Activated CD8-positive, alpha-beta memory T cell treated with anti-CD3 and anti-CD28 coated beads, Interleukin-2, amount 10 ng/mL, durations not matched to agents 7 days and 5 days (primary cell): ENCODE data around the gene ALOX15B. TPM values are rescaled to one million over a fixed set of nuclear protein-coding genes. Genes with fewer than 3 reads are reported as not detected.

Experiments used
- ATAC-seq: fragments of 150-1000 bp; cut with Tn5 transposase; one replicate; pipeline ENCODE4 v1.10.0; 2021; ENCODE audit warnings: moderate library complexity
- CTCF ChIA-PET: fragments of 350-600 bp; sonication (Branson Sonifier 250); formaldehyde crosslinking; loops from one replicate; lab custom pipeline; 2021; ENCODE audit warnings: antibody characterized with exemption; lab: Charles Lee
- DNase-seq: peaks from one replicate; pipeline ENCODE4 v3.0.0-alpha.2; 2020
- H3K27ac Mint-ChIP-seq: one replicate; pipeline ENCODE4 v1.8.0; 2021; ENCODE audit warnings: mild to moderate bottlenecking, mixed read lengths
- H3K27me3 Mint-ChIP-seq: one replicate; pipeline ENCODE4 v1.8.0; 2021; ENCODE audit warnings: mixed read lengths
- H3K36me3 Mint-ChIP-seq: one replicate; pipeline ENCODE4 v1.8.0; 2021; ENCODE audit warnings: mild to moderate bottlenecking, mixed read lengths
- H3K4me1 Mint-ChIP-seq: one replicate; pipeline ENCODE4 v1.8.0; 2021; ENCODE audit warnings: mixed read lengths
- H3K4me3 Mint-ChIP-seq: one replicate; pipeline ENCODE4 v1.8.0; 2021; ENCODE audit warnings: mild to moderate bottlenecking, moderate library complexity, mixed read lengths
- H3K9me3 Mint-ChIP-seq: one replicate; pipeline ENCODE4 v1.8.0; 2022; ENCODE audit warnings: low read depth, mixed read lengths
- total RNA-seq, 2 experiments: library from RNA; stranded (reverse); gene quantifications; one replicate each; pipeline ENCODE4 v1.2.3, GENCODE V29; 2021

Gene ALOX15B
- total RNA-seq, 2 experiments from 2014 or later: not detected

DNA sequence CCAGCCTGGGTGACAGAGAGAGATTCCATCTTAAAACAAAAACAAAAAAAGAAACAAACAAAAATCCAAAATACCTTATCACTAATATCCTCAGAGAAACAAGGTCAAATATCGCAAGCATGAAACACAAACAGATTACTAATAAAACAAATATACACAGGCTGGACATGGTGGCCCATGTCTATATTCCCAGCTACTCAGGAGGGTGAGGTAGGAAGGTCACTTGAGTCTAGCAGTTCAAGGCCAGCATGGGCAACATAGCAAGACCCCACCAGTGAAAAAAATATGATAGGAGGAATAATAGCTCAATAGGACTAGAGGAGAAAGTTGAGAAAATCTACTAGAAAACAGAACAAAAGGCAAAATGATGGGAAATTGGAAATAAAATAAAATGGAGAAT is 6.9 kb upstream of the ALOX15B start:
- Mint-ChIP-seq H3K27ac (no peak overlapping the region), H3K27me3 (peaks cover 56% of the 10 kb centered on the region), H3K4me1 (no peaks in the 10 kb centered on the region), H3K9me3 (no peaks in the 10 kb centered on the region), H3K36me3 (no peaks in the 10 kb centered on the region), H3K4me3 (no peak overlapping the region)
- no peak for ATAC-seq
- CTCF ChIA-PET: interaction anchor here (0.9 to 3.2 kb wide), 3 partner anchors 10 to 42 kb away, joined by 3 to 14 read pairs (median 5); no protein-coding TSS in a partner anchor
- no peak for DNase-seq

DNA sequence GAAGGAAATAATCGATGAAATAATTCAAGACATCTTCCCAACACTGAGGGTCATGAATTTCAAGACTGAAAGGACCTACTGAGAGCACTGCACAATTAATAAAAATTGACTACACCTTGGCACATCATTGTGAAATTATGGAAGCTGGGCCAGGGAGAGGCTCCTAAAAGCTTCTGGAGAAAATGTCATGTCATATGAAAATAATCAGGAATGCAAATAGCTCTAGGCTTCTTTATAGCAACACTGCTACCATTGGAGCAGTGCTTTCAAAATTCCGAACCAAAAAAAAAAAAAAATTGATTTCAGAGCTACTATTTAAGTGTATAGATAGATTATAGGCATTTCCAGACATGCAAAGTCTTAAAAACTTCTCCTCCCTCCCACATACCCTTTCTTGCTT is 6.4 kb upstream of the ALOX15B start:
- H3K9me3 Mint-ChIP-seq: no peaks in the 10 kb centered on the region
- no peak overlapping the region for H3K27ac Mint-ChIP-seq
- DNase-seq (no peak), ATAC-seq (no peak)
- no peaks in the 10 kb centered on the region for H3K4me1 Mint-ChIP-seq
- CTCF ChIA-PET: interaction anchor here (0.9 to 3.2 kb wide), 3 partner anchors 10 to 42 kb away, joined by 3 to 14 read pairs (median 5); no protein-coding TSS in a partner anchor
- H3K4me3 Mint-ChIP-seq: no peak overlapping the region
- H3K27me3 Mint-ChIP-seq: peaks cover 54% of the 10 kb centered on the region
- no peaks in the 10 kb centered on the region for H3K36me3 Mint-ChIP-seq

DNA sequence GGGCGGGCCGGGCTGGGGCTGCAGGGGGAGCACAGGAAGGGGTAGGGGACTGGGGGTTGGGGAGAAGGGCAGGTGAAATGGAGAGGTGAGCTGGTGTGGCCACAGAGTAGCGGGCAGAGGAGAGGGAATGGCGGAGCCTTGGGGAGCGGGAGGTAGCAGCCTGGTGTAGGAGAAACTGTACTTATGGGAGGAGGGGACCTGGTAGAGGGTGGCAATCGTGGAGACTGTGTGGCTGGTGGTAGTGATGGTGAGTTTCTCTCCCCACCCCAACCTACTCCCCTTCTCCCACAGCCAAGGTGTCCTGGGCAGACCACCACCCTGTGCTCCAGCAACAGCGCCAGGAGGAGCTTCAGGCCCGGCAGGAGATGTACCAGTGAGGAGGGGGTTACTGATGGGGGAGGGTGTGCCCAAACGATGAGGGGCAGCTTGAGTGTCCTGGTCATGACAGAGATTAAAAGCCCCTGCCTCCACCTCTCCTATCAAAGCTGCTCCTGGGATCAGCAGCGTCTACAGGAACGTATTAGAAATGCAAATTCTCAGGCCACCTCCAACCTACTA is 831 bp downstream of the ALOX15B start:
- no peaks in the 10 kb centered on the region for H3K9me3 Mint-ChIP-seq
- no peaks in the 10 kb centered on the region for H3K36me3 Mint-ChIP-seq
- no peak overlapping the region for H3K27ac Mint-ChIP-seq
- H3K27me3 Mint-ChIP-seq: peaks cover 42% of the 10 kb centered on the region
- peaks cover 4% of the 10 kb centered on the region for H3K4me1 Mint-ChIP-seq
- DNase-seq (no peak), ATAC-seq (no peak)
- H3K4me3 Mint-ChIP-seq: no peak overlapping the region
- CTCF ChIA-PET: interaction anchor here (0.6 to 4.7 kb wide), 3 partner anchors 12 to 49 kb away, joined by 3 to 64 read pairs (median 9); no protein-coding TSS in a partner anchor

DNA sequence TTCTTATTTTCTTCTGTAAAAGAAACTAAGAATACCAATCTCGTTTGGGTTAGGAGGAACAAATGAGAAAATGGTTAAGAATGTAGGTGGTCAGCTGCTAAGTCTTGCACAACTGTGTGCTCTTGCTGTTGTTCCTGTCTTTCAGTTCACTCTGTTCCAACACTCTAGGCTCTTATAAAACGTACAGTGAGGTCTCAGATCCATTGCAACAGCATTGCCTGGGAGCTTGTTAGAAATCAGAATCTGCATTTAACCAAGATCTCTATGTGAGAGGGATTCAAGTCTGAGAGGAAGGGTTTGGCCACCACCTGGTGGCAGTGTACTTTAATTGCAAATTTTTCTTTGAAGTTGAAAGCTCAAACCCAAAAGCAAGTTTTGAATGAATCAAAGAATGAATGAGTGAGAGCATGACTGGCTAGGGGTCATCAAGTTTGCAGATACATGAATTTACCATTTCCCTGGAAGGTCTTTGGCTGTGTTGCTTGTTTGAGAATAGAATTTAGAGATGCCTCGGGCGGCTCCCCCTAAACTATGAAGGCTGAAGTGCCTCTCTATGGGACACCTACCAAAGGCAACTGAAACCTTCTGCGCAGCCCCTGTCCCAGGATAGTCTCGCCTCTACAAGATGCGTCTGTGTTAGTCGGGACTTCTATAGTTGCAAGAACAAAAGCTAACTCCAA is 2.5 kb downstream of the ALOX15B start:
- ATAC-seq (peak; percentile 57), DNase-seq (peak; percentile 62)
- H3K4me3 Mint-ChIP-seq: no peak overlapping the region
- peaks cover 4% of the 10 kb centered on the region for H3K4me1 Mint-ChIP-seq
- no peak overlapping the region for H3K27ac Mint-ChIP-seq
- CTCF ChIA-PET: interaction anchor here (0.7 to 4.7 kb wide), 48 partner anchors 10 to 705 kb away, joined by 3 to 64 read pairs (median 4); partner anchors contain the start of genes CNTROB, GUCY2D, NAA38 and RNF227
- no peaks in the 10 kb centered on the region for H3K36me3 Mint-ChIP-seq
- peaks cover 34% of the 10 kb centered on the region for H3K27me3 Mint-ChIP-seq
- H3K9me3 Mint-ChIP-seq: no peaks in the 10 kb centered on the region

DNA sequence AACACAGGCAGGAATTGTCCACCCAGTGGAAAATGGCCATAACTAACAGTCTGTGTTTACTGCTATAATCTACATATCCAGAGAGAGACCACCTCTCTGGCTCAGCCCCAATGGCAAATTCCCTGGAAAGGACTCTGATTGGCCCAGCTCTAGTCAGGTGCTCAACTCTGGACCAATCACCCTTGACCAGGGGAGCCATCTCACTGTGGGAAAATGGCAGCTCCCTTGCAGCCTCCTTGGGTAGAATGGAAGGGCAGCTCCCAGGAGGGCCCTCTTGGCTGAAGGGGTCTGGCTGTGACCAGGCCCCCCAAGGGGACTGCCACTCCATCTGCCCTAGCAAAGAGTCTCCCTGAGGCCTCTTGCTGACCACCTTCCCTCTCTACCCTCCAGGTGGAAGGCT is 3.1 kb downstream of the ALOX15B start:
- Mint-ChIP-seq H3K36me3 (no peaks in the 10 kb centered on the region), H3K27ac (no peak overlapping the region), H3K4me3 (no peak overlapping the region), H3K27me3 (peaks cover 34% of the 10 kb centered on the region), H3K9me3 (no peaks in the 10 kb centered on the region), H3K4me1 (peaks cover 4% of the 10 kb centered on the region)
- DNase-seq (no peak), ATAC-seq (no peak)
- CTCF ChIA-PET: interaction anchor here (0.7 to 4.7 kb wide), 41 partner anchors 9 to 409 kb away, joined by 3 to 64 read pairs (median 5); partner anchors contain the start of genes CNTROB, GUCY2D, NAA38 and RNF227

DNA sequence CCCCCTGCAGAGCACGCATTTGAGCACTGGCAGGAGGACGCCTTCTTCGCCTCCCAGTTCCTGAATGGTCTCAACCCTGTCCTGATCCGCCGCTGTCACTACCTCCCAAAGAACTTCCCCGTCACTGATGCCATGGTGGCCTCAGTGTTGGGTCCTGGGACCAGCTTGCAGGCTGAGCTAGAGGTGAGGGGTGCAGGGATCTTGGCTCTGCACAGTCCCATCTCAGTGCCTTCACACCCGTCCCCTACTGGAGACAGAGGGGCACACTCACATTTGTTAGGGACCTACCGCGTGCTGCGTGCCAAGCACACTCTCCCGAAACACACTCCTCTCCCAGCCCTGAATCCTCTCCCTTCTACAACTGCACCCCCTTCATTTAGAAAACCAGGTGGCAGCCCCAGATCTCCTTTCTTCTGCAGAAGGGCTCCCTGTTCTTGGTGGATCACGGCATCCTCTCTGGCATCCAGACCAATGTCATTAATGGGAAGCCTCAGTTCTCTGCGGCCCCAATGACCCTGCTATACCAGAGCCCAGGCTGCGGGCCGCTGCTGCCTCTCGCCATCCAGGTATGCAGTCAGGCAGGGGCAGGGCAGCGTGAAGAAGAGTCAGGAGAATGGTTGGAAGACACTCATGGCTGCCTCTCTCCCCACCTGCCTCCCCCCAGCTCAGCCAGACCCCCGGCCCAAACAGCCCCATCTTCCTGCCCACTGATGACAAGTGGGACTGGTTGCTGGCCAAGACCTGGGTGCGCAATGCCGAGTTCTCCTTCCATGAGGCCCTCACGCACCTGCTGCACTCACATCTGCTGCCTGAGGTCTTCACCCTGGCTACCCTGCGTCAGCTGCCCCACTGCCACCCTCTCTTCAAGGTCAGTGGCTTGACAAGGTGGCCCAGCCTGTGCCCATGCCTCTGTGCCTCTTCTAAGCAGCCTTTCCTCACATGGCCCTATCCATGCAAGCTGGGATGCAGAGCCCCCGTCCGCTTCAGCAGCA is 6.3 kb downstream of the ALOX15B start:
- Mint-ChIP-seq H3K4me1 (peaks cover 4% of the 10 kb centered on the region), H3K4me3 (no peak overlapping the region), H3K36me3 (no peaks in the 10 kb centered on the region), H3K27ac (no peak overlapping the region), H3K9me3 (no peaks in the 10 kb centered on the region), H3K27me3 (peaks cover 13% of the 10 kb centered on the region)
- DNase-seq (no peak), ATAC-seq (no peak)
- CTCF ChIA-PET: interaction anchor here (1.1 to 2.1 kb wide), 4 partner anchors 13 to 55 kb away, joined by 3 to 12 read pairs (median 6); no protein-coding TSS in a partner anchor

DNA sequence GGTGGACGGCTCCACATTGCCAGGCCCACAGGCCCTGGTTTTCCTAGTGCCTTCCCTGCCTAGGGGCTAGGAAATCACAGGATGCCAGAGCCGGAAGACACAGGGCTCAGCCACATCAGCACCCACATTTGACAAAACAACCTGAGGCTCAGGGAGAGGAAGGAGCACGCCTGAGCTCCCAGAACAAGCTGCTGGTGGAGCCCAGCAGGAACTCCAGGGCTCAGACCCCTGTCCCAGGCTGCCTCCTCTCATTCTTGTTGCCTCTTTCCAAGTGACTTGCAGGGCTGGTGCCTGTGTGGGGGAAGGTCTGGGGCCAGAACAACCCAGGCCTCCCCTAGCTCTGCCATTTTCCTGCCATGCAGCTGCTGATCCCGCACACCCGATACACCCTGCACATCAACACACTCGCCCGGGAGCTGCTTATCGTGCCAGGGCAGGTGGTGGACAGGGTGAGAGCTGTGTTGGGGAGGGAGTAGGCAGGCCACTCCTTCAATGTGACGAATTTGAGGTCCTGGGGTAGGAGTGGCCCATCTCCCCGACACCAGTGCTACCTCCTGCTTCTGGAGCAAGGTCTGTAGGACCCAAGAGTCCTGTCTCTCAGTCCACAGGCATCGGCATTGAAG is 7.6 kb downstream of the ALOX15B start:
- ATAC-seq: no peak
- no peak for DNase-seq
- Mint-ChIP-seq H3K27ac (no peak overlapping the region), H3K36me3 (no peaks in the 10 kb centered on the region), H3K27me3 (peaks cover under 1% of the 10 kb centered on the region), H3K4me1 (peaks cover under 1% of the 10 kb centered on the region), H3K4me3 (no peak overlapping the region), H3K9me3 (no peaks in the 10 kb centered on the region)
- CTCF ChIA-PET: interaction anchor here (0.8 to 2.6 kb wide), 3 partner anchors 11 to 29 kb away, joined by 3 to 12 read pairs (median 9); no protein-coding TSS in a partner anchor

DNA sequence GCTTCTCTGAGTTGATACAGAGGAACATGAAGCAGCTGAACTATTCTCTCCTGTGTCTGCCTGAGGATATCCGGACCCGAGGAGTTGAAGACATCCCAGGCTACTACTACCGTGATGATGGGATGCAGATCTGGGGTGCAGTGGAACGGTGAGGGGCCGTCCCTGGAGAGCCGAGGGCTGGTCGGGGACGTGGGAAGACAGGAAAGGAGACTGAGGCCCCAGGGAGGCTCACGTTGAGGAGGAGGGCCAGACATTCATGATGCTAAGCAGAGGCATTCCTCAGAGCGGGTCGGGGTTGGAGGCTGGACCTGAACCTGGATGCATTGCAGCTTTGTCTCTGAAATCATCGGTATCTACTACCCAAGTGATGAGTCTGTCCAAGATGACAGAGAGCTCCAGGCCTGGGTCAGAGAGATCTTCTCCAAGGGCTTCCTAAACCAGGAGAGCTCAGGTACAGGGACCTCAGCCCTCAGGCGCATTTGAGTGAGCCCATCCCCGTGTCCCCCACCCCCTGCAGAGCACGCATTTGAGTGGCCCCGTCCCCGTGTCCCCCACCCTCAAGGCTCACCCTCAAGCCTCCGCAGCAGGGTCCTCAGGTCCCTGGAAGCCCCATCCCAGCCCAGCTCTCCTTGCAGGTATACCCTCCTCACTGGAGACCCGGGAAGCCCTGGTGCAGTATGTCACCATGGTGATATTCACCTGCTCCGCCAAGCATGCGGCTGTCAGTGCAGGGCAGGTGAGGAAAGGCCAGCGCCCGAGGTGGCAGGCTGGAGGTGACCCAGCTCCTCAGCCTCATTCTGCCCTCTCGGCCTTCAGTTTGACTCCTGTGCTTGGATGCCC is 8.3 kb downstream of the ALOX15B start:
- H3K36me3 Mint-ChIP-seq: no peaks in the 10 kb centered on the region
- no peaks in the 10 kb centered on the region for H3K4me1 Mint-ChIP-seq
- H3K4me3 Mint-ChIP-seq: no peak overlapping the region
- H3K9me3 Mint-ChIP-seq: no peaks in the 10 kb centered on the region
- ATAC-seq (no peak), DNase-seq (no peak)
- H3K27ac Mint-ChIP-seq: no peak overlapping the region
- H3K27me3 Mint-ChIP-seq: no peaks in the 10 kb centered on the region
- CTCF ChIA-PET: interaction anchor here (0.8 to 2.6 kb wide), 4 partner anchors 10 to 29 kb away, joined by 3 to 12 read pairs (median 6); no protein-coding TSS in a partner anchor

DNA sequence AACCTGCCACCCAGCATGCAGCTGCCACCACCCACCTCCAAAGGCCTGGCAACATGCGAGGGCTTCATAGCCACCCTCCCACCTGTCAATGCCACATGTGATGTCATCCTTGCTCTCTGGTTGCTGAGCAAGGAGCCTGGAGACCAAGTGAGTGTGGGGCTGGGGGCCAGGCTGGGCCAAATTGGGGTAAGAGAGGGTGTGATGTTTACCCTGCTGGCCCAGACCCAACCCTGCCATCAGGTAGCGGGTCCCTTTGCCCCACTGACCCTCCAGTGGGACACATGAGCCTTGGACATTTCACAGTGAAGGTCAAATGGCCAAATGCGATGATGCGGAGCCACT is 8.9 kb downstream of the ALOX15B start:
- no peaks in the 10 kb centered on the region for H3K4me1 Mint-ChIP-seq
- no peaks in the 10 kb centered on the region for H3K9me3 Mint-ChIP-seq
- H3K36me3 Mint-ChIP-seq: no peaks in the 10 kb centered on the region
- H3K27me3 Mint-ChIP-seq: no peaks in the 10 kb centered on the region
- no peak overlapping the region for H3K4me3 Mint-ChIP-seq
- CTCF ChIA-PET: interaction anchor here (0.9 to 2.6 kb wide), 2 partner anchors 10 to 13 kb away, joined by 3 to 9 read pairs; no protein-coding TSS in a partner anchor
- DNase-seq (no peak), ATAC-seq (no peak)
- no peak overlapping the region for H3K27ac Mint-ChIP-seq

DNA sequence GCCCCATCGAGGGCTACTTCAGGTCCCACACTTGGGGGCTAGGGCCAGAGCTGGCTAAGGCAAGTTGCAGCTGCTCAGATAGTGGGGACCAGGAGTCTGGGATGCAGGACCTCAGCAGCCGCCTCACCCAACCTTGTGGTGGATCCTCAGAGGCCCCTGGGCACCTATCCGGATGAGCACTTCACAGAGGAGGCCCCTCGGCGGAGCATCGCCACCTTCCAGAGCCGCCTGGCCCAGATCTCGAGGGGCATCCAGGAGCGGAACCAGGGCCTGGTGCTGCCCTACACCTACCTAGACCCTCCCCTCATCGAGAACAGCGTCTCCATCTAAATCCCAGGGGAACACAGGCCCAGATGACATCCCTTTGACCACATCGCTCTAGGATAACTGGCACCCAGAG is 9.4 kb downstream of the ALOX15B start:
- Mint-ChIP-seq H3K4me1 (no peaks in the 10 kb centered on the region), H3K36me3 (no peaks in the 10 kb centered on the region), H3K27me3 (no peaks in the 10 kb centered on the region), H3K27ac (no peak overlapping the region), H3K9me3 (no peaks in the 10 kb centered on the region), H3K4me3 (no peak overlapping the region)
- ATAC-seq: no peak
- DNase-seq: no peak
- CTCF ChIA-PET: interaction anchor here (2.6 kb wide), 1 partner anchor 9 kb away, joined by 9 read pairs; no protein-coding TSS in a partner anchor

DNA sequence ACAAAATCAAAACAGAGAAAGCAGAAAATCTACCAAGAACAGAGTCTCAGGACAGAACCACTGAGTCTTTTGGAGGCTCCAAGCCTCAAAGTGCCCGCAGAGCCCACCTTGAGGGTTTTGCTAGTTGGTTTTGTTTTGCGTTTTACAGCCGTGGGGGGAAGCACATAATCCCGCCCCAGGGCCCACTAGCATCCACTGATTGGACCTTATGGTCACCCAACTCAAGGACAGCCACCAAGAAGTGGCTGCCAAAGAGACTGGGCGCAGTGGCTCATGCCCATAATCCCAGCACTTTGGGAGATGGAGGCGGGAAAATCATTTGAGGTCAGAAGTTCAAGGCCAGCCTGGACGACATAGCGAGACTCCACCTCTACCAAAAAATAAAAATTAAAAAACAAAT is 9.9 kb downstream of the ALOX15B start:
- DNase-seq: no peak
- H3K27ac Mint-ChIP-seq: no peak overlapping the region
- no peaks in the 10 kb centered on the region for H3K9me3 Mint-ChIP-seq
- no peaks in the 10 kb centered on the region for H3K27me3 Mint-ChIP-seq
- no peaks in the 10 kb centered on the region for H3K4me1 Mint-ChIP-seq
- no peak for ATAC-seq
- H3K36me3 Mint-ChIP-seq: no peaks in the 10 kb centered on the region
- no peak overlapping the region for H3K4me3 Mint-ChIP-seq
- CTCF ChIA-PET: interaction anchor here (0.6 kb wide), 1 partner anchor 30 kb away, joined by 4 read pairs; no protein-coding TSS in a partner anchor

DNA sequence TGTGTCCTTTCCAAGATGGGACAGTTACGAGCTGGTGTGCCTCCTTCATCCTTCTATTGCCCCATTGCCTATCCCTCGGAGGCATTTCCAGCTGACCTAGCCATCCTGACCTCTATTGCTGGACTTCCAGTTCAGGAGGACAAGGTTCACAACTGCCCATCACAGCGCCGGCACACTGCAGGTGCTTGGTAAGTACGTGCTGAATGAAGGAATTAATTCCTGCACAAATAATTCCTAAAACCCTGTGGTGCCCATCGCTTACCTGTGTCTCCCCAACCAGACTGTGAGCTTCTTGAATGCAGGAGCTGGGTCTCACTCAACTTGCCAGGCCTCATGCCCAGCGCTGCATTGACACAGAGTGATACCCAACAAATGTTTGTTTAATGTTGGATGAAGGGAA is 13.0 kb downstream of the ALOX15B start:
- Mint-ChIP-seq H3K27me3 (peaks cover 3% of the 10 kb centered on the region), H3K36me3 (no peaks in the 10 kb centered on the region)
- DNase-seq: no peak

More for the DNA sequence above, 13.0 kb downstream of the ALOX15B start:
- ATAC-seq: no peak
- H3K27ac Mint-ChIP-seq: no peak overlapping the region
- CTCF ChIA-PET: interaction anchor here (0.8 to 2.3 kb wide), 4 partner anchors 9 to 22 kb away, joined by 3 to 9 read pairs (median 5); no protein-coding TSS in a partner anchor
- H3K4me3 Mint-ChIP-seq: no peak overlapping the region
- no peaks in the 10 kb centered on the region for H3K9me3 Mint-ChIP-seq
- H3K4me1 Mint-ChIP-seq: peaks cover 15% of the 10 kb centered on the region
